GM12878 (cell line): ENCODE results near the gene UNC5B. TPM values are rescaled to one million over a fixed set of nuclear protein-coding genes. Genes with fewer than 3 reads are reported as not detected.

Experiments
- ATAC-seq: fragments of 200-7000 bp; cut with Tn5 transposase; 3 replicates; pipeline ENCODE4 v1.9.1; 2020; ENCODE audit warnings: mild to moderate bottlenecking, moderate library complexity
- BruUV-seq: library from RNA; stranded (reverse); fragments of 400-500 nt; replicated peaks from 2 replicates; lab custom pipeline; 2021; lab: Mats Ljungman, UMichigan
- CTCF ChIA-PET: fragments of 300-600 bp; sonication (Branson Sonifier 250); formaldehyde crosslinking; extraction: SDS; loops from one replicate; lab custom pipeline; 2021; ENCODE audit warnings: inconsistent platforms; lab: Yijun Ruan, JAX
- POLR2A ChIA-PET: fragments of 350-600 bp; formaldehyde crosslinking; extraction: SDS; loops from one replicate; lab custom pipeline; 2021; ENCODE audit warnings: inconsistent platforms; lab: Charles Lee
- RAD21 ChIA-PET: fragments of 300-600 bp; sonication (Branson Sonifier 250); formaldehyde crosslinking; loops from one replicate; lab custom pipeline; 2023; ENCODE audit warnings: antibody characterized with exemption; ENCODE audit not compliant: unreplicated experiment; lab: Charles Lee
- SMC1A ChIA-PET: fragments of 300-600 bp; sonication (Branson Sonifier 250); formaldehyde crosslinking; loops from one replicate; lab custom pipeline; 2023; ENCODE audit not compliant: unreplicated experiment, uncharacterized antibody; lab: Charles Lee
- DNase-seq: peaks from one replicate; pipeline ENCODE4 v3.0.0-alpha.2; 2011; ENCODE audit warnings: low read depth, low spot score
- FAIRE-seq: peaks from 3 replicates; lab custom pipeline; 2011; peaks lifted over from hg19 to GRCh38; lab: Jason Lieb, UNC
- H2AFZ ChIP-seq: 2 replicates; pipeline ENCODE4 v1.6.0; 2011; ENCODE audit warnings: low read depth, low read length, control low read depth; ENCODE audit not compliant: control insufficient read depth
- H3K27ac ChIP-seq: 2 replicates; pipeline ENCODE4 v1.5.1; 2011; ENCODE audit warnings: control low read depth; ENCODE audit not compliant: control insufficient read depth, insufficient read depth
- H3K27me3 ChIP-seq, 2 experiments: replicated peaks in 1 of 2; 2 replicates each; pipeline versions ENCODE4 v1.6.0 to v1.6.1; 2011; ENCODE audit warnings: low read length in 1 of 2; ENCODE audit not compliant: control insufficient read depth in 2 of 2, insufficient read depth in 2 of 2
- H3K36me3 ChIP-seq, 2 experiments: 2 replicates each; pipeline ENCODE4 v1.5.1; 2011; ENCODE audit warnings: low read length in 1 of 2; ENCODE audit not compliant: control insufficient read depth in 2 of 2, insufficient read depth in 2 of 2
- H3K4me1 ChIP-seq: 2 replicates; pipeline ENCODE4 v1.6.1; 2011; ENCODE audit warnings: mild to moderate bottlenecking, low read length, moderate library complexity, mixed read lengths; ENCODE audit not compliant: control insufficient read depth, insufficient read depth
- H3K4me2 ChIP-seq: 2 replicates; pipeline ENCODE4 v1.6.0; 2011; ENCODE audit warnings: control low read depth; ENCODE audit not compliant: control insufficient read depth, insufficient read depth
- H3K4me3 ChIP-seq: fragments of 200-600 bp; sonication (generic); 2 replicates; pipeline ENCODE4 v1.5.1; 2016
- H3K79me2 ChIP-seq: 2 replicates; pipeline ENCODE4 v1.6.0; 2011; ENCODE audit warnings: low read length; ENCODE audit not compliant: control insufficient read depth, insufficient read depth
- H3K9ac ChIP-seq: 2 replicates; pipeline ENCODE4 v1.8.0; 2011; ENCODE audit warnings: low read length, control low read depth, mixed read lengths; ENCODE audit not compliant: control insufficient read depth, insufficient read depth
- H3K9me3 ChIP-seq: replicated peaks from 3 replicates; pipeline ENCODE4 v1.5.1; 2011; ENCODE audit warnings: mild to moderate bottlenecking, low read length; ENCODE audit not compliant: control insufficient read depth, insufficient read depth
- H4K20me1 ChIP-seq: 2 replicates; pipeline ENCODE4 v1.6.0; 2011; ENCODE audit not compliant: control insufficient read depth, insufficient read depth
- ATF7 ChIP-seq: fragments of 450-650 bp; IDR thresholded peaks from 2 replicates; pipeline ENCODE4 v1.6.1; 2016; ENCODE audit warnings: low read depth, mild to moderate bottlenecking
- BCL3 ChIP-seq: IDR thresholded peaks from 2 replicates; pipeline ENCODE4 v1.6.1; 2011; ENCODE audit warnings: borderline replicate concordance, low read depth, mild to moderate bottlenecking, moderate library complexity, low read length; ENCODE audit not compliant: insufficient read depth, poor library complexity, severe bottlenecking
- BHLHE40 ChIP-seq, 2 experiments: fragments of 450-650 bp in 1 of 2; IDR thresholded peaks; 2 replicates each; pipeline ENCODE4 v1.6.1; 2011 to 2017; ENCODE audit warnings: low read depth in 2 of 2, borderline replicate concordance in 1 of 2, improper control_type of control experiment in 1 of 2, low read length in 1 of 2, mild to moderate bottlenecking in 1 of 2
- ELK1 ChIP-seq: IDR thresholded peaks from 2 replicates; pipeline ENCODE4 v1.6.1; 2012; ENCODE audit warnings: low read depth, low read length, improper control_type of control experiment
- EP300 ChIP-seq, 2 experiments: fragments of 150-350 bp in 1 of 2; IDR thresholded peaks; 2 replicates each; pipeline ENCODE4 v1.6.1; 2011 to 2012; ENCODE audit warnings: low read depth in 2 of 2, low read length in 2 of 2, borderline replicate concordance in 1 of 2, improper control_type of control experiment in 1 of 2, inconsistent platforms in 1 of 2; ENCODE audit not compliant: control insufficient read depth in 1 of 2
- FOXK2 ChIP-seq: fragments of 450-650 bp; IDR thresholded peaks from 2 replicates; pipeline ENCODE4 v1.6.1; 2017; ENCODE audit warnings: mild to moderate bottlenecking, moderate library complexity
- HDGF ChIP-seq: fragments of 450-650 bp; IDR thresholded peaks from 2 replicates; pipeline ENCODE4 v1.6.1; 2016; ENCODE audit warnings: antibody characterized with exemption
- IRF3 ChIP-seq: fragments of 450-650 bp; IDR thresholded peaks from 2 replicates; pipeline ENCODE4 v1.6.1; 2014; ENCODE audit warnings: mild to moderate bottlenecking
- MYB ChIP-seq: fragments of 150-350 bp; IDR thresholded peaks from 2 replicates; pipeline ENCODE4 v1.6.1; 2014; ENCODE audit warnings: mild to moderate bottlenecking, low read depth, low read length, borderline replicate concordance
- POU2F2 ChIP-seq: IDR thresholded peaks from 3 replicates; pipeline ENCODE4 v1.6.1; 2011; ENCODE audit warnings: low read depth, mild to moderate bottlenecking, low read length, borderline replicate concordance
- RELA ChIP-seq: fragments of 450-650 bp; IDR thresholded peaks from 2 replicates; pipeline ENCODE4 v1.8.0; 2014; ENCODE audit warnings: borderline replicate concordance; ENCODE audit not compliant: partially characterized antibody
- RUNX3 ChIP-seq: IDR thresholded peaks from 2 replicates; pipeline ENCODE4 v1.6.1; 2012; ENCODE audit warnings: low read length, inconsistent platforms
- SP1 ChIP-seq: IDR thresholded peaks from one replicate; pipeline ENCODE4 v1.6.1; 2011; ENCODE audit warnings: low read depth, low read length
- SPI1 ChIP-seq: IDR thresholded peaks from 2 replicates; pipeline ENCODE4 v1.6.1; 2011; ENCODE audit warnings: low read depth, mild to moderate bottlenecking, low read length, moderate library complexity, borderline replicate concordance; ENCODE audit not compliant: insufficient read depth
- TAF1 ChIP-seq: IDR thresholded peaks from 2 replicates; pipeline ENCODE4 v1.6.1; 2011; ENCODE audit warnings: mild to moderate bottlenecking, low read depth, low read length, borderline replicate concordance
- TCF12 ChIP-seq: IDR thresholded peaks from 2 replicates; pipeline ENCODE4 v1.6.1; 2011; ENCODE audit warnings: low read depth, mild to moderate bottlenecking, low read length
- ZNF274 ChIP-seq: IDR thresholded peaks from one replicate; pipeline ENCODE4 v1.8.0; 2011; ENCODE audit not compliant: insufficient read length, insufficient read depth
- WGBS: methylation state at CpG from one replicate; pipeline ENCODE4 v1.1.6; 2016; ENCODE audit warnings: low lambda C conversion rate; ENCODE audit not compliant: insufficient replicate concordance, insufficient coverage; ENCODE audit errors: missing lambda C conversion rate; 5-methylcytosine and 5-hydroxymethylcytosine counted together
- in situ Hi-C: fragments of 300-500 bp; cut with MboI; formaldehyde crosslinking; loops from 9 replicates; pipeline ENCODE4 v1.14.3; 2018; ENCODE audit warnings: mixed read lengths
- intact Hi-C: fragments of 100-400 bp; cut with micrococcal nuclease; formaldehyde crosslinking; loops from one replicate; pipeline ENCODE4 v1.14.2; 2022; ENCODE audit not compliant: unreplicated experiment
- polyA plus RNA-seq, 11 experiments: library from polyadenylated mRNA; depleted of rRNA in 4 of 11; unstranded in 6 of 11; stranded (reverse) in 5 of 11; fragments of >200 nt; fragmentation: Nextera tagmentation in 4 of 11; fragmentation: Illumina TruSeq in 1 of 11; extraction: Ambion mirVana in 4 of 11; extraction: Trizol in 1 of 11; gene quantifications; 1 replicate in 1 of 11; 2 replicates in 10 of 11; pipeline versions ENCODE4 v1.2.1 to v1.2.3, GENCODE V29; 2011 to 2016; ENCODE audit warnings: inconsistent platforms in 2 of 11, missing spikeins in 2 of 11, low read depth in 1 of 11
- total RNA-seq, 4 experiments: library from RNA; depleted of rRNA in 3 of 4; stranded (reverse); fragments of >200 nt in 3 of 4; fragmentation: Illumina TruSeq in 1 of 4; extraction: Trizol in 1 of 4; gene quantifications; 2 replicates each; pipeline versions ENCODE4 v1.2.1 to v1.2.3, GENCODE V29; 2013 to 2021

Gene UNC5B
- total and polyA plus RNA-seq, 10 of the 15 experiments (the other 5 are each of a cell fraction or from before 2014, with no cell fraction given): 0.03 to 0.08 TPM; not detected in 8

DNA sequence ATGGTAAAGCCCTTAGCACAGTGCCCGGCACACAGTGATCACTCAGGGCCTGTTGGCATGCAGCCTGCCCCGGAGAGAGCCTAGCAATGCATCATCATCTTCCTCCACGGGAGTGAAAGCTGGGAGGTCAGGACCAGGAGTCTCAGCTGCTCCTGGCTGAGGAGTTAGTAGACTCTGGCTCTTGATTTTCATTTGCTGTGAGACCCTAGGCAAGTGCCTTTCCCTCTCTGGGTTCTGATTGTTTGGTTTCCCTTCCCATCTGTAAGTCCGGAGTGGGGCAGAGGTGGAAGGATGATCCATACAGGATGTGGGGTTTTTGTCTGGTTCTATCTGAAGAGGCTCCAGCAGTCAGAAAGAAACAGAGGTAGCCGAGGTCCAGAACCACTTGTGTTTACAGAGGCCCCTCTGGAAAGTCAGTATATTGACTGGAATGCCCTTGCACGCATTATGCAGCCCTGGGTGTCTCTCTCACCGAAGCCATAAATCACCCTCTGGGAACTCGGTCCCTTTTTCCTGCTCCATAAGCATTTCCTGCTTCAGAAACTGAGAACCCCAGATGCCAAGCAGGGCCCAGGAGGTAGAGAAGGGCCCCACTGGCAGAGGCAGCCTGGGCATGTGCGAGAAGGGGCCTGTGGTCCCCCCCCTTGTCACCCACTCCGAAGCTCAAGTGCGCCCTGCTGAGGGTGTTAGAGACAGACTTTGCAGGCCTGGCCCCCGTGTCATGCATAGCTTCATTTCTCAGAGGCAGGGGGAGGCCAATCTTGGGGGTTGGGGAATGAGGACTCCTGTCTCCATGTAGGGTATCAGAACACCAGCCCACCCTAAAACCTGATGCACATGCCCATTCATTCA lies 8.5 kb downstream of the UNC5B start (continued):
- TF ChIP-seq BCL3 (no peak), RELA (no peak), ZNF274 (no peak), TCF12 (no peak)

GRCh38 chr10:71221586-71222202 lies 9.3 kb downstream of the UNC5B start:
- Histone ChIP-seq H2AFZ (no peak overlapping the region), H3K79me2 (no peaks in the 10 kb centered on the region), H3K27me3 (peaks cover 0 to 11% of the 10 kb centered on the region in 2 experiments; a peak in 3 of 4 replicates), H3K9me3 (no peaks in the 10 kb centered on the region), H3K4me2 (no peak overlapping the region), H4K20me1 (no peaks in the 10 kb centered on the region), H3K4me1 (no peaks in the 10 kb centered on the region), H3K9ac (no peak overlapping the region), H3K27ac (no peak overlapping the region), H3K4me3 (no peak overlapping the region), H3K36me3 (no peaks in the 10 kb centered on the region)
- DNase-seq (no peak), ATAC-seq (no peak), FAIRE-seq (no peak)
- ChIA-PET SMC1A (no interaction called here), CTCF (no interaction called here), POLR2A (no interaction called here), RAD21 (no interaction called here)
- in situ Hi-C loops: no loop called here
- intact Hi-C loops: no loop called here
- no TSS peak for BruUV-seq
- no peak for TF ChIP-seq POU2F2
- TF ChIP-seq SPI1: no peak
- TF ChIP-seq MYB: no peak
- TF ChIP-seq ELK1: no peak
- TF ChIP-seq TAF1: no peak
- no peak for TF ChIP-seq EP300 (IDR thresholded peaks at IDR 0.05; ENCODE audit: borderline replicate concordance in 1 of 2, control insufficient read depth in 1 of 2, low read depth in 2 of 2, low read length in 2 of 2)
- TF ChIP-seq SP1: no peak
- TF ChIP-seq HDGF: no peak
- TF ChIP-seq FOXK2: no peak
- TF ChIP-seq ATF7: no peak
- TF ChIP-seq IRF3: no peak
- no peak for TF ChIP-seq RUNX3
- TF ChIP-seq BHLHE40 (IDR thresholded peaks at IDR 0.05; ENCODE audit: borderline replicate concordance in 1 of 2, low read depth in 2 of 2, low read length in 1 of 2): no peak
- 51% methylated on average over 5 of the region's 5 CpGs for WGBS
